Activated CD4-positive, alpha-beta T cell treated with anti-CD3 and anti-CD28 coated beads, Interleukin-2, amount 50 U/mL, for 16 hours (primary cell): Measurements from ENCODE around the gene SULT4A1.

Source experiments
- DNase-seq: peaks from one replicate; pipeline ENCODE4 v3.0.0-alpha.2; 2020

The SULT4A1 gene

DNA sequence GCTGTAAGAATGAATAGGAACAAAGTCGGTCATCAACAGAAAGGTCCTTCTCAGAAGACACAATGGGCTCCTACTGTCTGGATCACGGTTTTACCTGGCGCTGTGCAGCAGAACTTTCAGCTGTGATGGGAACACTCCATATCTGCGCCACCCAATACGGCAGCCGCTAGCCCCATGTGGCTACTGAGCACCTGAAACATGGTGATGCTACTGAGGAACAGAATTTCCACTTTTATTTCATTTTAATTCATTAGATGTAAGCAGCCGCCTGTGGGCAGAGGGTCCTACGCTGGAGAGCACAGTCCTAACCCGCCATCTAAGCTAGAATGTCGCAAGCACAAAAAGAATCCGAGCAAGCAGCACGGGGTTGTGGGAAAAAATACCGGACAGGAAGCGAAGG lies 2.7 kb downstream of the SULT4A1 start:
- DNase-seq: no peak

DNA sequence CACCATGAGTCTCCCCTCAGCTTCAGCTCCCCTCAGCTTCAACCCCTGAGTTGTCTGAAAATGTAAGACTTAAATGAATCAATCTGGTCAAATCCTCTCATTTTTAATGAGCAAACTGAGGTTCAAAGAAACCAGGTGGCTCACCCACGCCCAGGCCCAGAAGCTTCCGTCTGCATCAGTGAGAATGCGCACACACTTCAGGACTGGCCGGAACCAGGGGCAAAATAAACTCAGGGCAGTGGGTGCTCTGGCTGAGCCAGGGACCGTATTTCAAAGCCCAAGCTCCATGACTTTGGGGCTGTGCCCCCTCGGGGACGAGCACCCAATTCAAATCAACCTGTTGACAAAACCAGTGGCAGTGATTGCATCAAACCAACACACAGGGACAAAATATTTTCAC lies 3.1 kb downstream of the SULT4A1 start:
- DNase-seq: no peak

DNA sequence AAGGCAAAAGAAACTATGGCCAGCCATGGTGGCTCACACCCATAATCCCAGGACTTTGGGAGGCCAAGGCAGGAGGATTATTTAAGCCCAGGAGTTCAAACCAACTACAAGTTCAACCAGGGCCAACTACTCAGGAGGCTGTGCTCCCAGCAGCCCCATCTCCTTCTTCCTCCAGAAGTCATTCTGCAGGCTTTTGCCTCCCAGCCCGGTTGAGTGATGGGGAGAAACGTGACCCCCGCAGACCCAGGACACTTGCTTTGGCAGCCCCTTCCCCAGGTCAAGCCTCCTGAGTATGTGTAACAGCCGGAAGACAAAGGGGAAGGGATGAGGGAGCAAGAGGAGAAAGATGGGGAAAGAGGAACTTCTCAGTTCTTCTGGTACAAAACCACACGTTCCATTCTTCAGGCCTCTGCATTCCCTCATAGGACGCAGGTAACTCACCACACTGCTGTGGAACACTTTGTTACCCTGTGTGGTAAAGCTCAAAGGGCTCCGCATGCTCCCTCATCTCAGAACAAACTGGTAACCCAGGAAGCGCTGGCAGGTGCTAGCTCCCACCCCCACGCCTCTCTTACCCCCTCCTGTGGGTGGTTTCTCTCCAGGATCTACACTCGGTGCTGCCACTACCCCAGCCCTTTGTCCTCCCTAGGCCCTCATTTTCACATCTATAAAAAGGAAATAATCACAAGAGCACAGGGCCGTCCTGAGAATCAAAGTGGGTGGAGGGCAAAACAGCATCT lies 4.0 kb downstream of the SULT4A1 start:
- DNase-seq: no peak

DNA sequence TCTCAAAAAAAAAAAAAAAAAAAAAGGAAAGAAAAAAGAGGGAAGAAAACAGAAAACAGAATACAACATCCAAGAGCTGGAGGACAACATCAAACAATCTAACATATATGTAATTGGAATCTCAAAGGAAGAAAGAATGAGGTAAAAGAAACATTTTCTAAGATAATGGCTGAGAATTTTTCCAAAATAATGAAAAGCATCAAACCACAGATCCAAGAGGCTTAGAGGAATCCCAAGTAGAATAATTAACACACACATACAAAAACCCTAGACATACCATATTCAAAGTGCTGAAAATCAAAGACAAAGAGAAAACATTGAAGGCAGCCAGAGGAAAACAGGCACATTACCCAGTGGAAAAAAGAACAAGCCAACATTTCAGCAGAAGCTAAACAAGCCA lies 4.9 kb downstream of the SULT4A1 start:
- DNase-seq: no peak

GRCh38 chr22:43855431-43855830 lies 6.9 kb downstream of the SULT4A1 start:
- DNase-seq: no peak

GRCh38 chr22:43854786-43855271 lies 7.5 kb downstream of the SULT4A1 start:
- DNase-seq: no peak

DNA sequence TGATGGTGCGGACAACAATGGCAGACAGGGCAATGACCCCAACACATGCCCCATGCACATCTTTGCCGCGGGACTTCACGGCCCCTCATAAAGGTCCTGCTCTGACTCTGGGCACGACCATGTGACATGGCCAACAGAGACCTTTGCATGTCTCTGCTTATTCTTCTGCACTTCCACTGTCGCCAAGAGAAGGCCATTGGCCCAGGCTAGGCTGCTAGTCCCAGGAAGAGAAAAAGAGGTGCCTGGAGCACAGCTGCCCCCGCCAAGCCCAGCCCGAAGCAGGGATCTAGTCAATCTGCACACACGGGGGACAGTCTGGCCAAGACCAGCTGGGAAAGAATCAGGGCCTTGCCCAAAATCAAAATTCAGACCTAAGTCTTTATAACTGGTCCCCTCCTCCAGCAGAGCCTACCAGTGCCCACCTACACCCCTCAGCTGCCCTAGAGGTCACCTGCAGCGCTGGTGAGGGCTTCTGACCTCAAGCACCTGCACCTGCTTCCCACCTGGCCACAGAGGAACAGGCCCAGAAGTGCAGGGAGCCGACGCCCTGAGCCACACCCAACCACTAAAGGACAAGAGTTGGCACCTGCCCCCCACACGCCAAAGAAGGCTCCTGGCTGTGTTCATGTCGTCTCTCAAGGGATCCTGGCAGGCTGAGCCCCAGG lies 8.1 kb downstream of the SULT4A1 start:
- DNase-seq: no peak

DNA sequence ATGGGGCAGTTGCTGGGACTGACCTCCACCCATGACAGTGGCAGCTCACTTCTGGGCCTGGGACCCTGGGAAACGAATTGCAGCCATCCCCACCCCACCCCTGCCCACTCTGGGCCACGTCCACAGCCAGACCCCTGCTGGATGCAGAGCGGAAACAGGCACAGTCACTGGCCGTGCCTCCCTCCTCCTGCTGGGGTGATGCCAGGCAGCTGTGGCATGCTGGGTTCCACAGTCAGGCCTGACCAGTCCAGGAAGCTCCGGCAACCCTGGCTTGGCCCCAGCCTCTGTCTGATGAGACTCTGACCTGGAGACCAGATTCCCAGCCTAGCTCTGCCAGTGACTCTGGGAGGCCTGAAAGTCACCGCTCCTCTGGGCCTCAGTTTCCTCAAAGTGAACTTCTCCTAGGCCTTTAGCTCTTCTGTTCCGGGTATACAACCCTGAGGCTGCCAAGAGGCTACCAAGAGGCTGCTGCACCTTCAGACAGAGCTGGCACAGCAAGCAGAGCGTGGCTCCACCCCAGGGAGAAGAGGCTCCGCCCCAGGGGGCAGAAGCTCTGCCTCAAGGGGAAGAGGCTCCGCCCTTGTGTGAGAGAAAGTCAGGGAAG lies 8.9 kb downstream of the SULT4A1 start:
- no peak for DNase-seq

- no peak for DNase-seq
These were observed 9.6 kb downstream of the SULT4A1 start for GRCh38 chr22:43852573-43853327.

GRCh38 chr22:43851979-43852307 lies 10.4 kb downstream of the SULT4A1 start:
- DNase-seq: no peak

DNA sequence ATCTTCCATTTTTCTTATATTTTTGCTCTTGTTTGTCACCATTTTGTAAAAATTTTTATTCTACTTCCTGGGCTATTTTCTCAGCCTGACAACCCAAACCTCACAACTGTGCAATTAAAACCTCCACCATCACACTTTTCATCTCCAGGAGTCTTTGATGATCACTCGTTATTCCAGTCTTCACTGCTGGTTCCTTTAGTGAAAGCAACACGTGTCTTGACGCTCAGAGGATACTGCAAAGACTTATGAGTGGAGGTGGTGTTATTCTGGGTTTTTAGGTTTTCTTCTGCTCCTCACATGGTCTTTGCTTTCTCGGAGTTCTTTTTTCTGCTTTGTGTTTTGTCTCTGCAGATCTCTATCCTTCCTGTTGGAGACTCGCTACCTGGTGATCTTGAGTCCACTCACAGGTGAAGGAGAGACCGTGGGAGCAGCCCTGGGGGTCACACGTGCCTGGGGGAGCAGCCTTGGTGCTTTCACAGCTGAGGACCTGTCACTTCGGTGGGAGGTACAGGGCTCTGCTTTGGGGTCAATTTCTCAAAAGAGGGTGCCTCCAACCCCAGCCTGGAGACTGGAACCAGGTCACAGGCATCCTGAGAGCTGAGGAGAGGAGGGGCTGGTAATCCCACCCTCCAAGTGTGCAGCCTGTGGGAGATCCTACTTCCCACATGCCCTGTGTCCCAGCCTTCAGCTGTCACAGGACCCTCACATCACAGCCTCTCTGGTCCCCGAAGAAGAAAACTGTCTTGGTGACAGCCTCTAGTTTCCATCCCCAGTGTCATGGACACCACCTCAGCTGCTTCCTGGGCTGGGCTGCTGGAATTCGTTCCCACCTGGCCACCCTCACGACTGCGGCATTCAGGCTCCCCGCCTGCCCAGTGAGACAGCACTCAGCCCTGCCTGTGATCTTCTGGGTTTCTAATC lies 11.0 kb downstream of the SULT4A1 start:
- no peak for DNase-seq

- DNase-seq: no peak
These were observed 11.8 kb downstream of the SULT4A1 start for GRCh38 chr22:43850529-43850928.

GRCh38 chr22:43849731-43850130 lies 12.6 kb downstream of the SULT4A1 start:
- DNase-seq: no peak

DNA sequence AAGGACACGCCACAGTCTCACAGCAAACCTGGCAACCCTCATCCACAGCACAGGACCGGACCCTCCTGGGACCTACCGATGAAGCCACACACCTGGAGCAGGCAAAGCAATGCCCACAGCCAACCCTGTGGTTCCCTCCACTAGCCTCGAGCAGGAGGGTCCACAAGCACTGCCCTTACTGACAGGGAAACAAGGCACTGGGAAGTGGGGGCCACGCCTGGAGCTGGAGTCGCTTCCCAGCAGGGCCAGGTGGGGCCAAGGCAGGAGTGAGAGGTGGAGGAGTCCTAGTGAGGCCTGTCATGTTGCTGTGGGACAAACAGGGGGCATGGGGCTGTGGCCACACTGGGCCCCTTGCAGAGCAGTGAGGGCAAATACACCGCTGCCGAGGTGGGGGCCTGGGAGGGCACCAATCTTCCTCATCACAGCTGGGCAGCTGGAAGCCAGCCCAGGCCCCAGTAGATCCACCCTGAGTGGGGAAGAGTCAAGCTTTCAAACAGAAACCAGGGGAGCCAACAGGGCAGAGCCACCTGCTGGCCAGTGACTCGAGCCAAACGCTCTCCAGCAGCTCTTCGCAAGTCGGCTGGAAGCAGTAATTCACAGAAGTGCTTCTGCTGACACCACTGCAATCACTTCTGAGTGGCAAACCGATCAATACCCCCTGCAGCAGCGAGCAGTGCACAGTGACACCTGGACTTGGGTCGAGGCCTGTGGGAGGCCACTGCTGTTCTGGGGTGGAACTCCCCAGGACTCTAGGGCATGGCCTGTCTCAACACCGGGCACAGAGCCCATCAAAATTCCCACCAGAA lies 13.7 kb downstream of the SULT4A1 start:
- DNase-seq: no peak

- DNase-seq: no peak
These were observed 14.7 kb downstream of the SULT4A1 start for GRCh38 chr22:43847376-43848289.

DNA sequence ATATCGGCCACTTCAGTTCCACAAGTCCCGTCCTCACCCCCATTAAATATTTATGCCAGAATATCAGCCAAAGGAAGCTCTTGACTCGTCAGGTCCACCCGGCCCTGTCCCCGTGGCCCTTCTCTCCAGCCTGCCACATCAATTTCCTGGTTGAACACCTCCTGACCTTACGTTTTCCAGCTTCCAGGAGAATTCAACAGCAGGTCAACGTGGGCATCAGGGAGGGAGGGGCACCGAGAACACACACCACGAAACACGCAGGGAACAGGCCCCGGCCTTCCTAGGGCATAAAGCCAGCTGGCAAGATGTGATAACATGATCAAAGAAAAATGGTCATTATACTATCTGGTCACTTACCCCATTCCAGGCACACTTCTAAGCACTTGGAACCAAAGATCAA lies 15.3 kb downstream of the SULT4A1 start:
- DNase-seq: no peak

DNA sequence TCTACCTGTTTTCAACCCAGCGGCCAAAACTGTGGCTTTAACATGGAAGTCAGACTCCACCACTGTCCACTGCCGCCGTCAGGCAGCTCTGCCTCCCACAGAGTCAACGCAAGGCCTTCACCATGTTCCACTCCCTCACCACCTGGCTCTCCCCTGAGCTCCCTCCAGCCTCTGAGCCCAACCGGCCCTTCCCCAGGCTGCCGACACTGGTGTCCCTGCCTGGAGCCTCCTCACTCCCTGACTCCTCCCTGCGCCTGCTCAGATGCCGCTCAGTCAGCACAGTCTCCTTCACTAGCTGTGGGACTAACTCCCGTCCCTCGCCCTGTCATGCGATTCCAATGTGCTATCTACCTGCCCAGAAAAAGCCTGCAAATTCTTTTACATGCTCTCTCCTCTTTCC lies 16.3 kb downstream of the SULT4A1 start:
- no peak for DNase-seq

- no peak for DNase-seq
These were observed 17.5 kb downstream of the SULT4A1 start for GRCh38 chr22:43844560-43845545.
